Hypothalamus (tissue), 51 donors: ENCODE measurements around the gene PRR19.

Source experiments
- DNase-seq, 51 donors: peaks; one replicate each; lab custom pipeline; 2025; lab: John Stamatoyannopoulos, UW

The PRR19 gene

DNA sequence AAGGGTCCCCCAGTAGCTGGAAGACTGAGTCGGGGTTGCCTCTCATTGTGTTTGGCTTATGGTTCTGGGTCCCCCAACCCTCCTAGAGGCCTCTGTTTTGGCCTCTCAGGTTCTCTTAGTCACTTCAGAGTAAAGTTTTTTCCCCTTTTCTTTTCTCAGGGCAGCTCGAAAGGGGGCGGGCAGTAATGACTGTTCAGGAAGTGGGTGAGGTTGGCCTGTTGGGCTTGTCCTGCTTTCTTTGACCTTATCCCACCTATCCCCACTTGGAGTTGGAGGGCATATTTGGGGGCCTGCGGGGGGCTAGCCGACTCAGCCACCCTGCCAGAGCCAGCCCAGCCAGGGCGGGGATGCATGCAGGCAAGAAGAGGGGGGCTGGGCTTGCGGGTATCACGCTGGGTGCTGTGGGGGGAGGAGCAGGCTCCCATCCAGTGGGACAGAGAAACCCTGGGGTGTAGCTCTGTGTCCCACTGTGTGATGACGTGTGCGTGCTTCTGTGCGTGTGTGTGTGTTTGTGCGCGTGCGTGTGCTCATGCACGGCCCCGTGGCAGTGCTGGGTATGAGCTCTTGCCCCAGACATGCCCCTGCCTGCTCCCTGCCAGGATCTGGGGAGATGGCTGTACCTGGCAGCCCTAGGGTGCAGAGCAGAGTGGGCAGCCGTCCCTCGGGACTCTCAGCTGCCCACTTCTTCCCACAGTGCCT, 31.4 kb upstream of the PRR19 start:
- peak in 26 of 51 donors; percentile 12 to 80 (median 49) for DNase-seq

DNA sequence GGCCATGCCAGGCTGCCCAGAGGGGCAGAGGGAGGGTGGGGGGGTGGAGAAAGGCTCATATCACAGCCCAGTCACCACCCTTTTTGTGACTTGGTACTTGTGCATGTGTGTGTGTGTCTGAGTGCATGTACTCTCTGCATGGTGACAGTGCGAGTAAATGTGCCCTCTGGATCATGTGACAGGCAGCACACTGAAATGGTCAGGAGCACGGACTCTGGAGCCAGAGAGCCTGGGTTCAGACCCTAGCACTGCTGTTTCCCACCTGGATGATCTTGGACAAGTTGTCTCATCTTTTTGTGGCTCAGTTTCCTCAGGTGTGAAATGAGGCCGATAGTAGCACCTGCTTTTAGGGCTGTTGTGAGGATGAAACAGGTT, 30.9 kb upstream of the PRR19 start:
- DNase-seq, result peak in 1 of 51 donors; percentile 47

DNA sequence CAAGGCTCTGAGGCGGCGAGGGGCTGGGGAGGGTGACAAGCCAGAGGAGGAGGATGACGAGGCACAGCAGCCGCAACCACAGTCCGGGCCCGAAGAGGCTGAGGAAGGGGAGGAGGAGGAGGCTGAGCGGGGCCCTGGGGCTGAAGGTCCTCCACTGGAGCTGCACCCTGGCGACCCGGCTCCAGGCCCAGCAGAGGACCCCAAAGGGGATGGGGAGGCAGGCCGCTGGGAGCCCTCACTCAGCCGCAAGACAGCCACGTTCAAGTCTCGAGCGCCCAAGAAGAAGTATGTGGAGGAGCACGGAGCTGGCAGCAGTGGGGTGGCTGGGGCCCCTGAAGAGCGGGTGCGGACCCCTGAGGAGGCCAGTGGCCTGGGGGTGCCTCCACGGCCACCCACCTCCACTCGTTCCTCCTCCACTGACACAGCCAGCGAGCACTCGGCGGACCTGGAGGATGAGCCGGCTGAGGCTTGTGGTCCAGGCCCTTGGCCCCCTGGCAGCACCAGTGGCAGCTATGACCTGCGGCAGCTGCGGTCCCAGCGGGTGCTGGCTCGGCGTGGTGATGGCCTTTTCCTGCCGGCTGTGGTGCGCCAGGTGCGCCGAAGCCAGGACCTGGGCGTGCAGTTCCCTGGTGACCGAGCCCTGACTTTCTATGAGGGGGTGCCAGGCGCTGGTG, 29.9 kb upstream of the PRR19 start:
- DNase-seq, result no peak

DNA sequence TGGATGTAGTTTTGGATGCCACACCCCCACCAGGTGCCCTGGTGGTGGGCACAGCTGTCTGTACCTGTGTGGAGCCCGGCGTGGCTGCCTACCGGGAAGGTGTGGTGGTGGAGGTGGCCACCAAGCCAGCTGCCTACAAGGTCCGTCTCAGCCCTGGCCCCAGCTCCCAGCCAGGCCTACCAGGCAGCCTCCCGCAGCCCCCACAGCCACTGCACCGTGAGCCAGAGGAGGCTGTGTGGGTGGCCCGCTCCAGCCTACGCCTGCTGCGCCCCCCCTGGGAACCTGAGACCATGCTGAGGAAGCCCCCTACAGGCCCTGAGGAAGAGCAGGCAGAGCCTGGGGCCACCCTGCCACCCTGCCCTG, 29.4 kb upstream of the PRR19 start:
- DNase-seq, result no peak

DNA sequence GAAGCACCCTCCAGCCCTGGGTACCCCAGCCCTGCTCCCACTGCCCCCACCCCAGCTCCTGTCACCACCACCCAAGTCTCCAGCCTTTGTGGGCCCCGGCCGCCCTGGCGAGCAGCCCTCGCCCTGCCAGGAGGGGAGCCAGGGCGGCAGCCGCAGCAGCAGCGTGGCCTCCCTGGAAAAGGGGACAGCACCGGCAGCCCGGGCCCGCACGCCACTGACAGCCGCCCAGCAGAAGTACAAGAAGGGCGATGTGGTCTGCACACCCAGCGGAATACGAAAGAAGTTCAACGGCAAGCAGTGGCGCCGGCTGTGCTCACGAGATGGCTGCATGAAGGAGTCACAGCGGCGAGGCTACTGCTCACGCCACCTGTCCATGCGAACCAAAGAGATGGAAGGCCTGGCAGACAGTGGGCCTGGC, 28.9 kb upstream of the PRR19 start:
- no peak for DNase-seq

DNA sequence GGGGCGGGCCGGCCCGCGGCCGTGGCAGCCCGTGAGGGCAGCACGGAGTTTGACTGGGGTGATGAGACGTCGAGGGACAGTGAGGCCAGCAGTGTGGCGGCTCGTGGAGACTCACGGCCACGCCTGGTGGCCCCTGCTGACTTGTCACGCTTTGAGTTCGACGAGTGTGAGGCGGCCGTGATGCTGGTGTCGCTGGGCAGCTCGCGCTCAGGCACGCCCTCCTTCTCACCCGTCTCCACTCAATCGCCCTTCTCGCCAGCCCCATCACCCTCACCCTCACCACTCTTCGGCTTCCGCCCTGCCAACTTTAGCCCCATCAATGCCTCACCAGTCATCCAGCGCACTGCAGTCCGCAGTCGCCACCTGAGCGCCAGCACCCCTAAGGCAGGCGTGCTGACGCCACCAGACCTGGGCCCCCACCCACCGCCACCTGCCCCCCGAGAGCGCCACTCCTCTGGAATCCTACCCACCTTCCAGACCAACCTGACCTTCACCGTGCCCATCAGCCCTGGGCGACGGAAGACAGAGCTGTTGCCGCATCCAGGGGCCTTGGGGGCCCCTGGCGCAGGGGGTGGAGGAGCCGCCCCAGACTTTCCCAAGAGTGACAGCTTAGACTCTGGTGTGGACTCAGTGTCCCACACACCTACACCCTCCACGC, 28.4 kb upstream of the PRR19 start:
- no peak for DNase-seq

DNA sequence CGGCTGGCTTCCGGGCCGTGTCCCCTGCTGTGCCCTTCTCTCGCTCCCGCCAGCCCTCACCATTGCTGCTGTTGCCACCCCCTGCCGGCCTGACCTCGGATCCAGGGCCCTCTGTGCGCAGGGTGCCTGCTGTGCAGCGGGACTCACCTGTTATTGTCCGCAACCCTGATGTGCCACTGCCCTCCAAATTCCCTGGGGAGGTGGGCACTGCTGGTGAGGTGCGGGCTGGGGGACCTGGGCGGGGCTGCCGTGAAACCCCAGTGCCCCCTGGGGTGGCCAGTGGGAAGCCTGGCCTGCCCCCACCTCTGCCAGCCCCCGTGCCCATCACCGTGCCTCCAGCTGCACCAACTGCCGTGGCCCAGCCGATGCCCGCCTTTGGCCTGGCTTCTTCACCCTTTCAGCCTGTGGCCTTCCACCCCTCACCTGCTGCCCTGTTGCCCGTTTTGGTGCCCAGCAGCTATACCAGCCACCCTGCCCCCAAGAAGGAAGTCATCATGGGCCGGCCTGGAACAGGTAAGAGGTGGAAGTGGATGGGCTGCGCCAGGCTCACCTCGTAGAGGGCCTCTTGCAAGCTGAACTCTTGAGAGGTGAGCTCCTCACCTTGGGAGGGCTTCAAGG, 27.8 kb upstream of the PRR19 start:
- DNase-seq, result no peak

DNA sequence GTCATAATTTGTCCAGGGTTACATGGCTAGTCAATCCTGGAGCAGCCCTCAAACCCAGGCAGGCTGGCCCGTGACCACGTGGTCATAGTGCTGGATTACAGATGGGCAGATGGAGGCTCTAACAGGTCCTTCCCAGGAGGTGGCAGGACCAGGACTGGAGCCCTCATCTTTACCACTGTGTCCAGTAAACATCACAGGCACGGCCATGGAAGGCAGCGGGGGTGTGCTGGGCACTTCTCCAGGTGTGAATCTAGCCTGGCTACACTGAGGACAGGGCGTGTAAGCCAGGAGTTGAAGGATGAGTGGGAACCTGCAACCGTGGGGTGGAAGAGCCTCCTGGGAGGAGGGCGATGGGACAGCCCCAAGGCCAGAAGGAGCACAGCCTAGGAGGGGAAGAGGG, 26.8 kb upstream of the PRR19 start:
- no peak for DNase-seq

DNA sequence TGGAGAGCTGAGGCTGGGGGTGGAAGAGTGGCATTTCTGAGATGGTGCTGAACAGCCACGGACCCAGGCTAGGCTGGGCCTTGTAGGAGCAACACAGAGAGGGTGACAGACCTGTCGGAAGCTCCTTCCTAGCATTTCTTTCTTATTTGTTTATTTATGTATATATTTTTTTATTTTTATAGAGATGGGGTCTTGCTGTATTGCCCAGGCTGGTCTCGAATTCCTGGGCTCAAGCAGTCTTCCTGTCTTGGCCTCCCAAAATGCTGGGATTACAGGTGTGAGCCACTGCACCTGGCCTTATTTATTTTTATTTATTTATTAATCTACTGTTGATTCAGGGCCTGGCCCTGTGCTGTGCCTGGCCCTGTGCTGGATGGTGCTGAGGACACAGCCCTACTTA, 26.4 kb upstream of the PRR19 start:
- DNase-seq, result no peak

DNA sequence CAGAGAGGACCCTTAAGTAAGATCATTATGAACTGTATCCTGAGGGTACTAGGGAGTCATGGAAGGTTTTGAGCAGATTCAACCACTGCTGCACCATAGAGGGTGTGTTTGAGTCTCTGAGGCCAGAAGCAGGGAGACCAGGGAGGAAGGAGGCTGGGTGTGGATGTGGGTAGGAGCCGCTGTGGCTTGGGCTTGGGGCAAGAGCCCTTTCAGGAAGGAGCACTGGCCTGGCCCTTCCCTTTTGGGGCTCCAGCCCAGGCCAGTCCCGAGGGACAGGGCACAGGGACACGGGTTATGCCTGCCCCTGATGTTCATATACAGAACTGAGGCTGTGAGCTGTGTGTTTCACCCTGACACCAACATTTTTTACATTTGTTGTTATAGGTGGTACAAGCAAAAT, 25.6 kb upstream of the PRR19 start:
- DNase-seq, result no peak

DNA sequence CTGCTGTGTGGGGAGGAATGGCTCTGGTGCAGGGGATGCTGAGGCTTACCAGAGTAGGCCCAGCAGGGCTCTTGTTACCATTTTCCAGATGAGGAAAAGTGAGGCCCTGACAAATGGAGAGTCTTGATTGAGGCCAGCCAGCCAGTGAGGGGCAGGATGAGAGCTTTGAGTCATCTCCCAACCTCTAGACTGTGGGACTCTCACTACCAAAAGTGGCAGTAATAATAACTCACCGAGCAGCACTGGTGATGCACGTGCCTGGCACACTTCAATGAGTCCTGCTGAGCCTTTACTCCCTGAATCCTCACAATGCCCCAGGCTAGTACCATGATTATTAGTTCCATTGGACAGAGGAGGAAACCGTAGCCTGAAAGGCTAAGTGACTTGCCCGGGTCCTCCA, 25.1 kb upstream of the PRR19 start:
- DNase-seq, result no peak

DNA sequence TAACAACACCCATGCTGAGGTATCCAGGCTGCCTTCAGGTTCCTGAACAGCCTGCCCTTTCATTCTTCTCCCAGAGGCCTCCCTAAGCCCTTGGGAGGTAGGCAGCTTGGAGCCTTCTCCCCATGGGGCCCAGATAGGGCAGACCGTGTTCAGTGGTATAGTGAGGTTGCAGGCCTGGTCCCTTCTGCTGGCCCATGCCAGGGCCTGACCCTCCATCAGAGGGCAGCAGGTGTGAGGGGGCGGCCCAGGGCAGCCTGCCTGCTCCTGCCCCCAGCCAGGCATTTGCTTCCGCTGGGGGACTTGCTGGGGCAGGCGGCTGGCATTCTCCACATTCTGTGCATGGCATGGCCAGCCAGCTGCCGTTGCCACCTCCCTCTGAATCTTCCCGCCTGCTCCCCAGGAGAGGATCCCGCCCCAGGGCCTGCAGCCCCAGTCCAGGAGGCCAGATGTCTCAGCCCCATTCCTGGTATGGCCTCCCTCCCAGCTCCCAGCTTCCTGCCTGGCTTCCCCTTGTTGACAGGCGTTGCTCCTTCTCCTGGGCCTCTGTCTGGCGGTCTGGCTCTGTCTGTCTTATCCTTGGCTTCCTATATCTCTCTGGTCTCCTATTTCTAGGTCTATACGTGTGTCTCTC, 24.0 kb upstream of the PRR19 start:
- peak in 1 of 51 donors; percentile 21 for DNase-seq

DNA sequence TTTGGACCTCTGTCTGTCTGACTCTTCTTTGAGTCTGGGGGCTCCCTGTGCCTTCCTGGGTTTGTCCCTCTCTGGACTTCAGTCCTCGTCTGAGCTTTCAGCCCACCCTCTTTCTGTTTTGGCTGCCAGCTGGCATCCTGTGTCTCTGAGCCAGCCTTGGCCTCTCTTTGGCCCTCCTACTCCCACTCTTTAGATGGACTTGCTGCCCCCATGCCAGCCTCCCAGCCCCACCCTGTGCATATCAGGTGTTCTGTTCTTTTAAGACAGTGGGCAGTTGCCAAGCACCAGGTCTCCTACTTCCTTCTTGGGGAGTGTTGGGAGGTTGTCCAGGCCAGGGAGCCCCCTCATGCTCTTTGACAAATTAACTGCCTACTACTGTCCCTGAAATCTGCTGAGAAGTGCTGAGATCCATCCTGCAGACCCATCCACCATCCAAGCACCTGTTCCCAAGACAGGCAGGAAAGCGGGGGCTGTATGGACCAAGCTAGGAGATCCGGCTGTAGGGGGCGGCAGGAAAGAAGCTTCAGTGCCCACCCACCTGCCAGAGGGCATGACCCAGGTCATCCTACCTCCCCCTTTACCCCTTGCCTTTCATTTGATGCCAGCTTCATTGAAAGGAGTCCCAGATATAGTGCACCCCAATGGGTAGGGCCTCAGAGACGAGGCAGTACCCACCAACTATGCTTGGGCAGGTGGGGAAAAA, 23.3 kb upstream of the PRR19 start:
- DNase-seq, result no peak

DNA sequence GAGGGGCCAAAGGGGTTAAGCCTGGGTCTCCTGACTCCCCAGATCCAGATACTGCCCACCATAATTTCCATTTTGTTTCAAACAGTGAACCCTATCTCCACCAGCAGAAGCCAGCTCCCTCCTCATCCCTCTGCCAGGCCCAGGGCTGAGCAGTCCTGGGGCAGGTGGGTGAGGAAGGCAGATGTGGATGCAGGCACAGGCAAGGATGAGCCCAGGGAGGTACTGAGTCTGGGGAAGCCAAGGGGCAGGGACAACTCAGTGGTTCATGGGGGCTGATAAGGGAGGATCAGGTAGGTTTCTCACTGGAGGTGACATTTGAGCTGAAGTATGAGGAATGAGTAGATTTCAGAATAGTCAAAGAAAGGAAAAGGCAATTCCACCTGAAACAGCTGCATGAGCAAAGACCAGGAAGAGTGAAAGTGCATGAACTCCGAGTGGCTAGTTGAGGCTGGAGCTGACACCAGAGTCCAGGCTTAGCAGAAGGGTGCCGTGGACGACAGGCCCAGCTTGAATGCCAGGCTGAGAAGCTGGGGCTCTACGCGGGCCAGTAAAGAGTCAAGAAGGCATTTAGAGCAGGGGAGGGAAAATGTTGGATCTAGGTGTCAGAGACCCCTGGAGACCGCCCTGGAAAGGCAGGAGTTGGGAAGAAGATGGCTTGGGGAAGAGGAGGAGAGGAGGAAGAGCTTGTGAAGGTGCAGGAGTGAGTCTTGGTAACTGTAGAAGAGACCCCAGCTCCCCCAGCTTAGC, 22.6 kb upstream of the PRR19 start:
- peak in 3 of 51 donors; percentile 33 to 69 (median 49) for DNase-seq

DNA sequence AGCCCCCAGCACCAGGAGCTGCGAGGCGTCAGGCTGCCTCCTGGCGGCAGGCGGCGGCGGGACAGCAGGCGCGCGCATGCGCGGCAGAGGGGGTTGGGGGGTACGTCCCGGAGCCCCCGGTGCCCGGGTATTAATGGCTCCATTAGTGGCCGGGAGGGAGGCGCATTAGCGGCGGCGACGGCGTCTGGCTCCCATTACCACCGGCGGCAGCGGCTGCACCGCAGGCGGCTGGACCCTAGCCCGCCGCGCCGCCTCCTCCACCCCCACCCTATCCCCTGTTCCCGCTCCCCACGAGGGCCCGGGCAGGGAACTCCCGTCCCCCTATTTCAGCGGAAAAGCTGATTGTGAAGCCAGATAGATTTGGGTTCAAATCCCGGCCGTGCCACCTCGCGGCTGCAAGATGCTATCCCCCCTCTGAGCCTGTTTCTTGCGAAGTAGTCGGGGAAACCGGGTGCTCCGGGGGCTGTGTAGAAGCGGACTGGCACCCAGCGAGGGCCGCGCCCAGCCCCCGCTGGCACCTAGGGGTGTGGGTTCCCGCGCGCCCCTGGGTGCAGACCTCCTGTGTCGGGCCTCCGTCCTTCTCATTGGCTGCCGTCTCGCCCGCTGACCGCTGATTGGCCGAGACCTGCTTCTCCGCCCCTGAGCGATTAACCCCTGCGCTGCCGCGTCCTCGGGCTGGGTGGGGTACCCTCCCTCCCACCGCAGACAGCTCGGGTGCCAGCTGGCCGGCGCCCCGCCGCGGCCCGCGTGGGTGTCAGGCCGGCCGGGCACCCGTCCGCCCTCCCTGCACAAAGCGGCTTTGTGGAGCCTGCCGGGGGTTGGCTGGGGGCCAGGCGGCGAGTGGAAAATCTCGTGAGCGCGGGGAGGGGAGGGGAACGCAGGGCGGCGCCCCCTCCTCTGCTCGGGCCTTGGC, 21.8 kb upstream of the PRR19 start:
- peak; percentile 68 to 99 (median 93) for DNase-seq

DNA sequence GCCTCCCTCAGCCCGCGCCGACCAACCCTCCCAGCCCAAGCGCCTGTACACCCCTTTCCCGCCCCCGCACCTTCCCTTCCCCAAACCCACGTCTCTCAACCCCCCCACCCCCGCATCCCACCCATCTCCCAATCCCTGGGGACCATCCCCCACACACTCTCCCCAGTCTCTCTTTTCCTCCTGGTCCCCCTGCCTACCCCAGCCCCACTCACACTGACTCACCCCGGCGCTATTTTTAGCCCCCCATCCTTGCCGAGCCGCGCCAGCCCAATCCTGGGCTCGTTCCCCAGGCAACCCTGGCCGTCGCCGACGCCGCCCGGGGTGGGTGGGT, 21.2 kb upstream of the PRR19 start:
- peak in 36 of 51 donors; percentile 38 to 90 (median 72) for DNase-seq

DNA sequence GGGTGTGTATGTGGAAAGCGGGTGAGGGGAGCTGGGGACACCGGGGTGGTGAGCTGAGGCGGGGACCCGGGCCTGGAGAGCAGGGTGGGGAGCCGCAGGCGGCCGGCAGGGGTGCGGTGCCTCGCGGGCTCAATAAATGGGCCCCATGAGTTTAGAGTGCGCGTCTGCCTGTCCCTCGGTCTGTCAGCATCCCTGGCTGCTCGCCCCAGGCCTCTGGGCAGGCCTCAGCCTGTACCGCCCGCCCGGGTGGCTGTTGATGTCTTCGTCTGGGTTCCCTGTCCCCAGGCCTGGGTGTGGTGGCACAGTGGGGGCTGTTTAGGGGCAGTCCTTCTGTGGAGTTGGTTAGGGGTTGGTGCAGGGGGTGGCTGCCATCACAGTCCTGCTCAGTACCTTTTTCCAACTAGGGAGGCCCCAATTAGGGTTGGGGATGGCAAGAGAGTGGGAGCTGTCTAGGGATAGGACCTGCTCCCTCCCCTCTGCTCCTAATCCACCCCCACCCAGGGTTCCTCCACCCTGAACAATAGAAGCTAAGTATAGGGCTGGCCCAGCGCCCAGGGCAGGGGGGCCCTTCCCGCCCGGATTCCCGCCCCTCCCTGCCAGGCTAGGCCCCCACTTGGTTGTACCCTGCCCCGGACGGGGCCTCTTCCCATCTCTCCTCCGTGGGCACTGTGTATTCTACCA, 20.6 kb upstream of the PRR19 start:
- peak in 47 of 51 donors; percentile 38 to 89 (median 69) for DNase-seq
